HG03565 (cell line): ENCODE results near the gene TCAIM.
"Not testable (repeated sequence)": the region's sequence is repeated elsewhere in the genome, so short reads cannot be mapped to it uniquely, and the experiment has no call there.

Experiments used
- ATAC-seq: cut with Tn5 transposase; IDR thresholded peaks from one replicate; pipeline ENCODE4 v1.9.1; 2021; ENCODE audit warnings: mild to moderate bottlenecking, moderate library complexity; ENCODE audit not compliant: unreplicated experiment

Gene TCAIM

GRCh38 chr3:44412365-44412764, 73.8 kb downstream of the TCAIM start:
- ATAC-seq = no peak

GRCh38 chr3:44414517-44415090, 76.0 kb downstream of the TCAIM start:
- ATAC-seq = no peak

GRCh38 chr3:44415421-44415820, 76.9 kb downstream of the TCAIM start:
- ATAC-seq = no peak

DNA sequence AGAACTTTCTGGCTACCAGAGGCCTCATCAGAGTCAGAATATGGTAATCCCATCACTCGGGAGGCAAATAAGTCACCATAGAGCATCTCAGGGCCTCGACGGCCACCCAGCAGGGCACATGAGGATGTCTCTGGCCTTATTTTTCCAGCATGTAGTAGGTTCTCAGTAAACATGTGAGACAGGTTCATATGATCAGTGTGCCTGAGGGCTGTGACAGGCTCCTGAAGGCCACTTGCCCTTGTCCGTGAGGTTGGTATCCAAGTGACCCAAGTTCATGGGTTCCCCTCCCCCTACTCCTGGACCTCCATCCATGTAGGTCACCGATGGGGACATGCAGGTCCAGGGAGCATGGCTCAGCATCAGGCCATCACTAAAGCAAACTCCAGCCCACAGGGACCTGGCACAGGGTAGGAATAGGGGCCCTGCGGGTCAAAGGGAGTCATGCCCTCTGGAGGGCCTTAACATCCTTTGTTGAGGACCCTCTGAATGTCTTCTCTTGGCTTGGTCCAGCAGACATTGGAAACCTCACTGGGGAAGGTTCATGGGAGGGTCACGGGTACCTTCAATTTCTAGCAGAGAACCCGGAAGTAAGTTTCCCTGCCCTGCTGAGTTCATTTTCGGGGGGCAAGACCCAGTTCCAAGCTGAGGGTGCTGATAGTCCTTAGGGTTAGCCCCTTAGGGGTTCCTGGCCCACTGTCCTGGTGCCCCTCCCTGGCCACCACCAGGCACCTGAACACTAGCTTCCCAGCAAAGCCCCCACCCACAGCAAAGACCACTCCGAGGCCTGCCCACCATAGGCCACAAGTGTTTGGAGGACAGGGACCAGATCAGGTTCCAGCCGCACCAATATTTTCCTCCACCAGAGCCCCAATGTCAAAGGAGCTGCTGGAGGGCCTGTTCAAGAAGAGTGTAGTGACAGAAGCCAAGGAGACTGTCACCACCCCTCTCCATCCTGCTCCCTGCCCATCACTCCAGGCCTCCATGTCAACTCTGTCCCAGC, 77.8 kb downstream of the TCAIM start:
- no peak for ATAC-seq

GRCh38 chr3:44418118-44418517, 79.6 kb downstream of the TCAIM start:
- not testable (repeated sequence) for ATAC-seq

- no peak for ATAC-seq
Measured at GRCh38 chr3:44418549-44418948, 80.0 kb downstream of the TCAIM start.

- no peak for ATAC-seq
Measured at GRCh38 chr3:44419116-44419922, 80.8 kb downstream of the TCAIM start.

GRCh38 chr3:44419923-44420650, 81.5 kb downstream of the TCAIM start:
- no peak for ATAC-seq

DNA sequence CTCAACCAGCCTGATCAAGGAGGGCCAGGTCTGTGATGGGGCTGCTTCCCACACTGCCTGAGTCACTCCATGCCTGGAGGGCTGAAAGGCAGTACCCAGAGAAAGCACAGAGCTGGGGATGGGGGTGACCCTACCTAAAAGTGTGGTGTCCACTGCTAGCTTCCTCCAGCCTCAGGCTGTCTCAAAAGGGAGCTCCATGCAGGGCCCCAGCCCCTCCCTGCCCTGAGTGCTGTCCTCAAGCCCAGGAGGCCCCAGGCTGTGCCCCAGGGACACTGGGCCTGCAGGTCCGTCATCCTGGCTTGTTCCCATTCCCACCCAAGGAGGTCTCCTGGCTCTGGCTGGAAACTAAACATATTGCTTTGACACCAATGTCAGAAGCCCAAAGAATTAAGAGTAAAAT, 82.1 kb downstream of the TCAIM start:
- no peak for ATAC-seq

GRCh38 chr3:44421280-44421679, 82.7 kb downstream of the TCAIM start:
- ATAC-seq = no peak

GRCh38 chr3:44424758-44425157, 86.2 kb downstream of the TCAIM start:
- no peak for ATAC-seq

- no peak for ATAC-seq
Measured at GRCh38 chr3:44427683-44428082, 89.1 kb downstream of the TCAIM start.

- ATAC-seq = no peak
Measured at GRCh38 chr3:44428910-44429309, 90.3 kb downstream of the TCAIM start.

DNA sequence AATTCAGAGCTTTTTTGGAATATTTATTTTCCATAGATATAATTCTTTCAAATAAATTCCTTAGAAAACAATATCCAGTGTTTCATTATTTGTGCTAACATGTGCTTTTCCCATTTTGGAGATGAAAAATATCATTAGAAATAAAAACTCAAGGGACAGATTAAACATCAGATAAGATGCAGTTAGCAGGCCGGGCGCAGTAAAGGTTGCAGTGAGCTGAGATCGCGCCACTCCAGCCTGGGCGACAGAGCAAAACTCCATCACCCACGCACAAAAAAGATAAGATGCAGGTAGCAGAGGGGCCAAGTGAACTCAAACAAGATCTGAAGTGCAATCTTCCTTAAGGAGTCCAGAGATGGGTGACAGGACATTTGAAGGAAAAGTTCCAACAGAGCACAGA, 90.9 kb downstream of the TCAIM start:
- no peak for ATAC-seq

GRCh38 chr3:44430466-44430865, 91.9 kb downstream of the TCAIM start:
- no peak for ATAC-seq

GRCh38 chr3:44434834-44435510, 96.4 kb downstream of the TCAIM start:
- ATAC-seq = no peak

- no peak for ATAC-seq
Measured at GRCh38 chr3:44436181-44436580, 97.6 kb downstream of the TCAIM start.

- ATAC-seq = no peak
Measured at GRCh38 chr3:44437800-44438199, 99.2 kb downstream of the TCAIM start.

- ATAC-seq = peak; percentile 92
Measured at GRCh38 chr3:44439499-44440295, 101.1 kb downstream of the TCAIM start.
